WTC11 (cell line): ENCODE measurements around the gene KCNK3. TPM values are rescaled to one million over a fixed set of nuclear protein-coding genes. Genes with fewer than 3 reads are reported as not detected.

Source experiments
- ATAC-seq: fragments of 200-7000 bp; cut with Tn5 transposase; 2 replicates; pipeline ENCODE4 v1.10.0; 2021; ENCODE audit warnings: mild to moderate bottlenecking, moderate library complexity
- CTCF ChIA-PET: fragments of 300-600 bp; sonication (Branson Sonifier 250); formaldehyde crosslinking; loops from one replicate; lab custom pipeline; 2021; ENCODE audit warnings: antibody characterized with exemption; lab: Charles Lee
- POLR2A ChIA-PET: fragments of 350-600 bp; sonication (Branson Sonifier 250); formaldehyde crosslinking; loops from one replicate; lab custom pipeline; 2021; ENCODE audit warnings: antibody characterized with exemption; lab: Charles Lee
- DNase-seq: peaks from one replicate; pipeline ENCODE4 v3.0.0; 2021; ENCODE audit warnings: low spot score
- H3K27ac Mint-ChIP-seq: 2 replicates; pipeline ENCODE4 v1.8.0; 2021; ENCODE audit warnings: mixed read lengths
- H3K27me3 Mint-ChIP-seq: 2 replicates; pipeline ENCODE4 v1.8.0; 2021; ENCODE audit warnings: low read depth, mild to moderate bottlenecking, moderate library complexity, mixed read lengths
- H3K36me3 Mint-ChIP-seq: 2 replicates; pipeline ENCODE4 v1.8.0; 2021; ENCODE audit warnings: mixed read lengths
- H3K4me1 Mint-ChIP-seq: 2 replicates; pipeline ENCODE4 v1.8.0; 2022; ENCODE audit warnings: mixed read lengths
- H3K4me3 Mint-ChIP-seq: 2 replicates; pipeline ENCODE4 v1.8.0; 2021; ENCODE audit warnings: mild to moderate bottlenecking, moderate library complexity, mixed read lengths
- H3K9me3 Mint-ChIP-seq: 2 replicates; pipeline ENCODE4 v1.8.0; 2021; ENCODE audit warnings: mixed read lengths
- ELF4 ChIP-seq: sonication (generic); formaldehyde crosslinking; IDR thresholded peaks from 2 replicates; pipeline ENCODE4 v1.8.1; 2022; ENCODE audit warnings: low read depth, mild to moderate bottlenecking, moderate library complexity, missing genetic modification reagents
- FOXK1 ChIP-seq: sonication (generic); formaldehyde crosslinking; IDR thresholded peaks from 2 replicates; pipeline ENCODE4 v1.8.0; 2022; ENCODE audit warnings: mild to moderate bottlenecking, moderate library complexity, missing genetic modification reagents
- GABPB1 ChIP-seq: sonication (generic); formaldehyde crosslinking; IDR thresholded peaks from 2 replicates; pipeline ENCODE4 v1.8.1; 2023; ENCODE audit warnings: mild to moderate bottlenecking, missing genetic modification reagents
- GRHL2 ChIP-seq: fragments of 250-450 bp; sonication (Bioruptor Pico); IDR thresholded peaks from 2 replicates; pipeline ENCODE4 v1.8.0; 2022; ENCODE audit warnings: mild to moderate bottlenecking, moderate library complexity; ENCODE audit not compliant: insufficient replicate concordance, severe bottlenecking
- HMGA2 ChIP-seq: fragments of 250-450 bp; sonication (Bioruptor Pico); IDR thresholded peaks from 2 replicates; pipeline ENCODE4 v1.4.0; 2021; ENCODE audit warnings: mild to moderate bottlenecking, moderate library complexity
- JUN ChIP-seq: sonication (generic); formaldehyde crosslinking; IDR thresholded peaks from 2 replicates; pipeline ENCODE4 v1.8.0; 2023; ENCODE audit warnings: mild to moderate bottlenecking, missing genetic modification reagents
- MXD4 ChIP-seq: fragments of 250-450 bp; sonication (Bioruptor Pico); IDR thresholded peaks from 2 replicates; pipeline ENCODE4 v1.8.0; 2021; ENCODE audit warnings: mild to moderate bottlenecking, moderate library complexity, borderline replicate concordance
- NFYB ChIP-seq: sonication (generic); formaldehyde crosslinking; conservative IDR thresholded peaks from 2 replicates; pipeline ENCODE4 v1.8.0; 2022; ENCODE audit warnings: low read depth, missing genetic modification reagents
- NR1H2 ChIP-seq: sonication (generic); formaldehyde crosslinking; IDR thresholded peaks from 2 replicates; pipeline ENCODE4 v1.9.0; 2021; ENCODE audit warnings: mild to moderate bottlenecking, moderate library complexity, missing genetic modification reagents
- SMAD3 ChIP-seq: sonication (generic); formaldehyde crosslinking; IDR thresholded peaks from 2 replicates; pipeline ENCODE4 v1.8.0; 2022; ENCODE audit warnings: missing genetic modification reagents, mild to moderate bottlenecking, borderline replicate concordance
- SOX15 ChIP-seq: fragments of 250-450 bp; sonication (Bioruptor Pico); IDR thresholded peaks from 2 replicates; pipeline ENCODE4 v1.9.0; 2021; ENCODE audit warnings: mild to moderate bottlenecking
- ZNF219 ChIP-seq: sonication (generic); formaldehyde crosslinking; IDR thresholded peaks from 2 replicates; pipeline ENCODE4 v1.8.0; 2023; ENCODE audit warnings: missing genetic modification reagents, mild to moderate bottlenecking, borderline replicate concordance
- ZNF396 ChIP-seq: fragments of 250-450 bp; sonication (Bioruptor Pico); IDR thresholded peaks from 2 replicates; pipeline ENCODE4 v1.8.0; 2021; ENCODE audit warnings: mild to moderate bottlenecking, moderate library complexity, borderline replicate concordance
- ZNF423 ChIP-seq: fragments of 250-450 bp; sonication (Bioruptor Pico); IDR thresholded peaks from 2 replicates; pipeline ENCODE4 v2.1.2; 2022; ENCODE audit warnings: mild to moderate bottlenecking, moderate library complexity
- total RNA-seq: library from RNA; stranded (reverse); gene quantifications from 3 replicates; pipeline ENCODE4 v1.2.3, GENCODE V29; 2021
- TF ChIP-seq, protein P1 (sequence below): sonication (generic); formaldehyde crosslinking; IDR thresholded peaks from 2 replicates; pipeline ENCODE4 v1.8.0; 2022; ENCODE audit warnings: mild to moderate bottlenecking, missing genetic modification reagents
- TF ChIP-seq, protein P2 (sequence below): sonication (generic); formaldehyde crosslinking; IDR thresholded peaks from 2 replicates; pipeline ENCODE4 v1.8.1; 2023; ENCODE audit warnings: mild to moderate bottlenecking, missing genetic modification reagents
- TF ChIP-seq, protein P3 (sequence below): sonication (generic); formaldehyde crosslinking; IDR thresholded peaks from 2 replicates; pipeline ENCODE4 v1.8.0; 2023; ENCODE audit warnings: mild to moderate bottlenecking, missing genetic modification reagents
- TF ChIP-seq, protein P4 (sequence below): sonication (generic); formaldehyde crosslinking; IDR thresholded peaks from 2 replicates; pipeline ENCODE4 v1.8.1; 2022; ENCODE audit warnings: mild to moderate bottlenecking, missing genetic modification reagents, moderate library complexity, borderline replicate concordance
- TF ChIP-seq, protein P5 (sequence below): sonication (generic); formaldehyde crosslinking; IDR thresholded peaks from 2 replicates; pipeline ENCODE4 v1.8.1; 2023; ENCODE audit warnings: mild to moderate bottlenecking, moderate library complexity, missing genetic modification reagents

The KCNK3 gene
- total RNA-seq, 1 experiment from 2014 or later, result 0.22 TPM

DNA sequence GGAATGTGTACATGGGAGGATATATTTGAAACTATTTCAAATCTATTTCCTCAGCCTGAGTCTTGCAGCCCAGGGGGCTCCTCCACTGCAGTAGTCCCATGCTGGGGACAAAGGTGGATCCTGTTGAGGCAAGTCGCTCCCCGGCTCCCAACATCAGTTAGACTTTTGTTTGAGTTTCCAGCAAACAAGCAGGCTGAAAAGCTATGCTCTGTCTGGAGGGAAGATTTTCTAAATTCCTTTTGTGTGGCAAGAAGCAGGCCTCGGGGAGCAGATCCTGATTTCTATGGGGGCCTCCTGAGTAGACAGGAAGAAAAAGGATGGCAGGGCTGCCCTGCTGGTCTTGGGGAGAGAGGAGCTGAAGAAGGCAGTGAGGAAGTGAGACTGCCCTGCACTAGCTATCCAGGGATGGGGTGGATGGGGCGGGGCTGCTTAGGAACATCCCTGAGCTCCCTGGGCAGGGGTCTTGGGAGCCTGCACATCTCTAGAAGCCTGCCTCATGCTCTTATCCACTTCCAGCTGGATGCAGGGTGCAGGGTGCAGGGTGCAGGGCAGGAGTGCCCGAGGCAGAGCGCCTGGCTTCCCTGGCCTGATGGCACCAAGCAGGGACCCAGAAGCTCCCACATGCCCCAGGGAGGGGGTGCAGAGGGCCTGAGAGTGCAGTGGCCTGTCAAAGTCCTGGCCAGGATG, 45.4 kb upstream of the KCNK3 start:
- CTCF ChIA-PET, result interaction anchor here (1.0 to 1.8 kb wide), 3 partner anchors 32 to 70 kb away, joined by 3 to 6 read pairs (median 4); no protein-coding TSS in a partner anchor
- POLR2A ChIA-PET, result no interaction called here
- H3K9me3 Mint-ChIP-seq, result peaks cover 6% of the 10 kb centered on the region; the same call in 1 of the 2 replicates
- H3K4me1 Mint-ChIP-seq, result peaks cover 7% of the 10 kb centered on the region
- peak overlapping the region; percentile 56; the same call in 1 of the 2 replicates for H3K27ac Mint-ChIP-seq
- no peak overlapping the region for H3K4me3 Mint-ChIP-seq
- ATAC-seq, result peak; percentile 60
- DNase-seq, result no peak
- no peaks in the 10 kb centered on the region for H3K36me3 Mint-ChIP-seq
- peaks cover 4% of the 10 kb centered on the region; the same call in 1 of the 2 replicates for H3K27me3 Mint-ChIP-seq
- TF ChIP-seq ZNF423 (peak; percentile 57; the same call in 1 of the 2 replicates), NFYB (CRISPR knock-in tag) (no peak)

DNA sequence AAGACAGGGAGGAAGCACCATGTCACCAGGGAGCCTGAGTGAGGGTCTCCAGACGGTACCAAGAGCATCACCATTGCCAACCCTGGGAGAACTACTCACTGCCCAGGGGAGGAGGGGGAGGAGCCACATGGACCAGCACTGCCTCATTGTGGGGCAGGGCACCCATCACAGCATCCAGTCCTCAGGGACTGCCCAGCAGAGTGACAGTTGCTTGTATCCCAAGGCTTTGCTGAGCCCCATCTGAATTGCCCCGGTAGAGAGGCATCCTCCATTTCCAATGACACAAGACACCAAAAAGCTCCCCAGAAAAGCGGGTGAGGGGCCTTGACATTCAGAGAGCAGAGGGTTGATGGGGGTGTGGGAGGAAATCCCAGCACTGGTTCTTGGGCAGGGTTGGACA, 44.5 kb upstream of the KCNK3 start:
- Mint-ChIP-seq H3K9me3 (peaks cover 6% of the 10 kb centered on the region; the same call in 1 of the 2 replicates), H3K27ac (no peak overlapping the region), H3K36me3 (no peaks in the 10 kb centered on the region), H3K4me3 (no peak overlapping the region), H3K27me3 (peaks cover 4% of the 10 kb centered on the region; the same call in 1 of the 2 replicates), H3K4me1 (peaks cover 7% of the 10 kb centered on the region)
- POLR2A ChIA-PET, result no interaction called here
- ATAC-seq (no peak), DNase-seq (no peak)
- TF ChIP-seq GRHL2, result no peak
- TF ChIP-seq JUN, result no peak
- no peak for TF ChIP-seq ZNF219
- TF ChIP-seq FOXK1 (CRISPR knock-in tag), result no peak
- CTCF ChIA-PET, result interaction anchor here (0.6 to 1.8 kb wide), 3 partner anchors 32 to 1857 kb away, joined by 3 to 4 read pairs (median 3); no protein-coding TSS in a partner anchor

DNA sequence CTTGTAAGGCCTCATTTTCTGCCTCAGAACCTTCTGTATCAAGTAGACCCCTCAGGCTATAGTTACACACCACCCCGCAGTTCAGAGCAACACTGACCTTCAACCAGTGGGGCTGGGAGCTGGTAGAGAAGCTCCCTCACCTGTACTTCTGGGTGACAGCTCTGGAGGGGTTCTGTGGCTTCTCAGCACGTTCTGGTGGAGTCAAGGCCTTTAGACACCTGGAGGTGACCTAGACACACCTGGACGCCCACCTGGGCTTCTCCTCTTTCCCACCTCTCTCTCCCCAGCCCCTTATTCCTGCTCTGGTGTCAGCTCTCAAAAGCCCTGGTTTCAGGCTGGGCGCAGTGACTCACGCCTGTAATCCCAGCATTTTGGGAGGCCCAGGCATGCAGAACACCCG, 44.0 kb upstream of the KCNK3 start:
- no peak for DNase-seq
- Mint-ChIP-seq H3K4me1 (peaks cover 9% of the 10 kb centered on the region), H3K4me3 (no peak overlapping the region), H3K36me3 (no peaks in the 10 kb centered on the region), H3K27me3 (peaks cover 4% of the 10 kb centered on the region; the same call in 1 of the 2 replicates), H3K27ac (no peak overlapping the region), H3K9me3 (peaks cover 6% of the 10 kb centered on the region; the same call in 1 of the 2 replicates)
- TF ChIP-seq, protein P1, sequence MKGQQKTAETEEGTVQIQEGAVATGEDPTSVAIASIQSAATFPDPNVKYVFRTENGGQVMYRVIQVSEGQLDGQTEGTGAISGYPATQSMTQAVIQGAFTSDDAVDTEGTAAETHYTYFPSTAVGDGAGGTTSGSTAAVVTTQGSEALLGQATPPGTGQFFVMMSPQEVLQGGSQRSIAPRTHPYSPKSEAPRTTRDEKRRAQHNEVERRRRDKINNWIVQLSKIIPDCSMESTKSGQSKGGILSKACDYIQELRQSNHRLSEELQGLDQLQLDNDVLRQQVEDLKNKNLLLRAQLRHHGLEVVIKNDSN, result no peak
- TF ChIP-seq ELF4 (CRISPR knock-in tag) (no peak), SOX15 (CRISPR knock-in tag) (no peak), SMAD3 (CRISPR knock-in tag) (no peak), HMGA2 (CRISPR knock-in tag) (no peak), NR1H2 (no peak), GABPB1 (CRISPR knock-in tag) (no peak), MXD4 (CRISPR knock-in tag) (no peak), GRHL2 (no peak), ZNF396 (CRISPR knock-in tag) (no peak)
- TF ChIP-seq, protein P2, sequence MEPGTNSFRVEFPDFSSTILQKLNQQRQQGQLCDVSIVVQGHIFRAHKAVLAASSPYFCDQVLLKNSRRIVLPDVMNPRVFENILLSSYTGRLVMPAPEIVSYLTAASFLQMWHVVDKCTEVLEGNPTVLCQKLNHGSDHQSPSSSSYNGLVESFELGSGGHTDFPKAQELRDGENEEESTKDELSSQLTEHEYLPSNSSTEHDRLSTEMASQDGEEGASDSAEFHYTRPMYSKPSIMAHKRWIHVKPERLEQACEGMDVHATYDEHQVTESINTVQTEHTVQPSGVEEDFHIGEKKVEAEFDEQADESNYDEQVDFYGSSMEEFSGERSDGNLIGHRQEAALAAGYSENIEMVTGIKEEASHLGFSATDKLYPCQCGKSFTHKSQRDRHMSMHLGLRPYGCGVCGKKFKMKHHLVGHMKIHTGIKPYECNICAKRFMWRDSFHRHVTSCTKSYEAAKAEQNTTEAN (CRISPR knock-in tag), result no peak
- TF ChIP-seq, protein P3, sequence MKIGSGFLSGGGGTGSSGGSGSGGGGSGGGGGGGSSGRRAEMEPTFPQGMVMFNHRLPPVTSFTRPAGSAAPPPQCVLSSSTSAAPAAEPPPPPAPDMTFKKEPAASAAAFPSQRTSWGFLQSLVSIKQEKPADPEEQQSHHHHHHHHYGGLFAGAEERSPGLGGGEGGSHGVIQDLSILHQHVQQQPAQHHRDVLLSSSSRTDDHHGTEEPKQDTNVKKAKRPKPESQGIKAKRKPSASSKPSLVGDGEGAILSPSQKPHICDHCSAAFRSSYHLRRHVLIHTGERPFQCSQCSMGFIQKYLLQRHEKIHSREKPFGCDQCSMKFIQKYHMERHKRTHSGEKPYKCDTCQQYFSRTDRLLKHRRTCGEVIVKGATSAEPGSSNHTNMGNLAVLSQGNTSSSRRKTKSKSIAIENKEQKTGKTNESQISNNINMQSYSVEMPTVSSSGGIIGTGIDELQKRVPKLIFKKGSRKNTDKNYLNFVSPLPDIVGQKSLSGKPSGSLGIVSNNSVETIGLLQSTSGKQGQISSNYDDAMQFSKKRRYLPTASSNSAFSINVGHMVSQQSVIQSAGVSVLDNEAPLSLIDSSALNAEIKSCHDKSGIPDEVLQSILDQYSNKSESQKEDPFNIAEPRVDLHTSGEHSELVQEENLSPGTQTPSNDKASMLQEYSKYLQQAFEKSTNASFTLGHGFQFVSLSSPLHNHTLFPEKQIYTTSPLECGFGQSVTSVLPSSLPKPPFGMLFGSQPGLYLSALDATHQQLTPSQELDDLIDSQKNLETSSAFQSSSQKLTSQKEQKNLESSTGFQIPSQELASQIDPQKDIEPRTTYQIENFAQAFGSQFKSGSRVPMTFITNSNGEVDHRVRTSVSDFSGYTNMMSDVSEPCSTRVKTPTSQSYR, result no peak
- TF ChIP-seq, protein P4, sequence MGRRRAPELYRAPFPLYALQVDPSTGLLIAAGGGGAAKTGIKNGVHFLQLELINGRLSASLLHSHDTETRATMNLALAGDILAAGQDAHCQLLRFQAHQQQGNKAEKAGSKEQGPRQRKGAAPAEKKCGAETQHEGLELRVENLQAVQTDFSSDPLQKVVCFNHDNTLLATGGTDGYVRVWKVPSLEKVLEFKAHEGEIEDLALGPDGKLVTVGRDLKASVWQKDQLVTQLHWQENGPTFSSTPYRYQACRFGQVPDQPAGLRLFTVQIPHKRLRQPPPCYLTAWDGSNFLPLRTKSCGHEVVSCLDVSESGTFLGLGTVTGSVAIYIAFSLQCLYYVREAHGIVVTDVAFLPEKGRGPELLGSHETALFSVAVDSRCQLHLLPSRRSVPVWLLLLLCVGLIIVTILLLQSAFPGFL, result no peak
- TF ChIP-seq, protein P5, sequence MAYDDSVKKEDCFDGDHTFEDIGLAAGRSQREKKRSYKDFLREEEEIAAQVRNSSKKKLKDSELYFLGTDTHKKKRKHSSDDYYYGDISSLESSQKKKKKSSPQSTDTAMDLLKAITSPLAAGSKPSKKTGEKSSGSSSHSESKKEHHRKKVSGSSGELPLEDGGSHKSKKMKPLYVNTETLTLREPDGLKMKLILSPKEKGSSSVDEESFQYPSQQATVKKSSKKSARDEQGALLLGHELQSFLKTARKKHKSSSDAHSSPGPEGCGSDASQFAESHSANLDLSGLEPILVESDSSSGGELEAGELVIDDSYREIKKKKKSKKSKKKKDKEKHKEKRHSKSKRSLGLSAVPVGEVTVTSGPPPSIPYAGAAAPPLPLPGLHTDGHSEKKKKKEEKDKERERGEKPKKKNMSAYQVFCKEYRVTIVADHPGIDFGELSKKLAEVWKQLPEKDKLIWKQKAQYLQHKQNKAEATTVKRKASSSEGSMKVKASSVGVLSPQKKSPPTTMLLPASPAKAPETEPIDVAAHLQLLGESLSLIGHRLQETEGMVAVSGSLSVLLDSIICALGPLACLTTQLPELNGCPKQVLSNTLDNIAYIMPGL (CRISPR knock-in tag), result no peak
- POLR2A ChIA-PET, result no interaction called here
- ATAC-seq, result no peak
- CTCF ChIA-PET, result no interaction called here
